K562 (cell line): ENCODE results near the gene RNF26. TPM values are rescaled to one million over a fixed set of nuclear protein-coding genes. Genes with fewer than 3 reads are reported as not detected.

ENCODE experiments used
- ATAC-seq: fragments of 200-7000 bp; cut with Tn5 transposase; 3 replicates; pipeline ENCODE4 v1.9.1; 2020; ENCODE audit warnings: moderate library complexity
- BruUV-seq: library from RNA; stranded (reverse); fragments of 400-500 nt; replicated peaks from 2 replicates; lab custom pipeline; 2021; lab: Mats Ljungman, UMichigan
- CTCF ChIA-PET: fragments of 300-600 bp; formaldehyde crosslinking; extraction: SDS; loops from one replicate; lab custom pipeline; 2021; ENCODE audit warnings: low intra/inter-chr PET ratio; lab: Yijun Ruan, JAX
- POLR2A ChIA-PET: fragments of 300-600, 350-650 bp; sonication (Branson Sonifier 250); formaldehyde crosslinking; extraction: SDS; loops from one replicate; lab custom pipeline; 2021; ENCODE audit warnings: antibody characterized with exemption, inconsistent platforms; lab: Yijun Ruan, JAX
- DNase-seq, 4 experiments: peaks; one replicate each; pipeline versions ENCODE4 v3.0.0 to v3.0.0-alpha.2; 2011 to 2018; ENCODE audit warnings: low spot score in 3 of 4, mixed read lengths in 3 of 4; ENCODE audit errors: extremely low read depth in 1 of 4
- FAIRE-seq: peaks from 2 replicates; lab custom pipeline; 2011; peaks lifted over from hg19 to GRCh38; lab: Jason Lieb, UNC
- H2AFZ ChIP-seq: 2 replicates; pipeline ENCODE4 v1.6.0; 2011; ENCODE audit warnings: low read depth, low read length, control low read depth, inconsistent platforms
- H3K27ac ChIP-seq: fragments of 200-600 bp; 3 replicates; pipeline ENCODE4 v1.8.0; 2011; ENCODE audit warnings: low read depth, mild to moderate bottlenecking, control low read depth, inconsistent platforms, low read length, moderate library complexity, mixed read lengths; ENCODE audit errors: extremely low read depth
- H3K27me3 ChIP-seq, 2 experiments: fragments of 300-600 bp in 1 of 2; 2 replicates in 1 of 2; 3 replicates in 1 of 2; pipeline versions ENCODE4 v1.6.0 to v1.8.0; 2011; ENCODE audit warnings: inconsistent platforms in 2 of 2, low read length in 2 of 2, mild to moderate bottlenecking in 1 of 2, mixed read lengths in 1 of 2, moderate library complexity in 1 of 2; ENCODE audit not compliant: control insufficient read depth in 2 of 2, insufficient read depth in 2 of 2
- H3K36me3 ChIP-seq: fragments of 300-600 bp; 3 replicates; pipeline ENCODE4 v1.8.0; 2011; ENCODE audit warnings: mild to moderate bottlenecking, low read length, inconsistent platforms; ENCODE audit not compliant: control insufficient read depth, insufficient read depth
- H3K4me1 ChIP-seq, 2 experiments: fragments of 200-600 bp in 1 of 2; replicated peaks in 1 of 2; 2 replicates in 1 of 2; 3 replicates in 1 of 2; pipeline versions ENCODE4 v1.5.1 to v1.8.0; 2011; ENCODE audit warnings: inconsistent platforms in 2 of 2, low read length in 2 of 2, mild to moderate bottlenecking in 1 of 2, mixed read lengths in 1 of 2, moderate library complexity in 1 of 2; ENCODE audit not compliant: control insufficient read depth in 2 of 2, insufficient read depth in 2 of 2
- H3K4me2 ChIP-seq: 2 replicates; pipeline ENCODE4 v1.6.1; 2011; ENCODE audit warnings: low read length, control low read depth, inconsistent platforms, mixed read lengths; ENCODE audit not compliant: insufficient read depth
- H3K4me3 ChIP-seq: fragments of 200-600 bp; sonication (generic), shearing (Covaris generic); 2 replicates; pipeline ENCODE4 v1.5.1; 2016; ENCODE audit warnings: control low read depth, inconsistent platforms
- H3K79me2 ChIP-seq: fragments of 200-600 bp; 3 replicates; pipeline ENCODE4 v1.8.0; 2011; ENCODE audit warnings: low read length, inconsistent platforms; ENCODE audit not compliant: control insufficient read depth, insufficient read depth
- H3K9ac ChIP-seq, 2 experiments: 2 replicates each; pipeline versions ENCODE4 v1.6.0 to v1.6.1; 2011; ENCODE audit warnings: low read depth in 2 of 2, low read length in 2 of 2, control low read depth in 1 of 2, inconsistent platforms in 1 of 2, mild to moderate bottlenecking in 1 of 2, mixed read lengths in 1 of 2; ENCODE audit not compliant: insufficient read depth in 1 of 2
- H3K9me1 ChIP-seq: one replicate; pipeline ENCODE4 v1.6.0; 2011; ENCODE audit warnings: inconsistent platforms, mild to moderate bottlenecking, low read length, moderate library complexity; ENCODE audit not compliant: control insufficient read depth, insufficient read depth
- H3K9me3 ChIP-seq: replicated peaks from 2 replicates; pipeline ENCODE4 v1.5.1; 2011; ENCODE audit warnings: low read depth, low read length, inconsistent platforms; ENCODE audit not compliant: control insufficient read depth, insufficient read depth
- H4K20me1 ChIP-seq: replicated peaks from 2 replicates; pipeline ENCODE4 v1.6.1; 2011; ENCODE audit warnings: low read length, inconsistent platforms, mixed read lengths; ENCODE audit not compliant: control insufficient read depth, insufficient read depth
- FOXM1 ChIP-seq, 2 experiments: fragments of 450-650 bp in 1 of 2; sonication (generic) in 1 of 2; formaldehyde crosslinking in 1 of 2; IDR thresholded peaks; 2 replicates each; pipeline versions ENCODE4 v1.6.1 to v1.9.0; 2017 to 2022; ENCODE audit warnings: low read depth in 2 of 2, mild to moderate bottlenecking in 2 of 2, missing genetic modification reagents in 1 of 2, moderate library complexity in 1 of 2
- HMG20B ChIP-seq: fragments of 250-450 bp; sonication (Bioruptor Pico); IDR thresholded peaks from 2 replicates; pipeline ENCODE4 v1.5.0; 2021; ENCODE audit warnings: mild to moderate bottlenecking
- MLX ChIP-seq, 2 experiments: fragments of 450-650 bp in 1 of 2; sonication (generic) in 1 of 2; formaldehyde crosslinking; conservative IDR thresholded peaks; 2 replicates each; pipeline versions ENCODE4 v1.4.0 to v1.8.1; 2020 to 2022; ENCODE audit warnings: mild to moderate bottlenecking in 1 of 2, missing genetic modification reagents in 1 of 2
- REST ChIP-seq, 2 experiments: fragments of 450-650 bp; formaldehyde crosslinking in 1 of 2; IDR thresholded peaks; 2 replicates each; pipeline versions ENCODE4 v1.4.0 to v1.6.1; 2014 to 2020; ENCODE audit warnings: mild to moderate bottlenecking in 2 of 2, borderline replicate concordance in 1 of 2, low read depth in 1 of 2
- SLC30A9 ChIP-seq: fragments of 250-450 bp; sonication (Bioruptor Pico); IDR thresholded peaks from 2 replicates; pipeline ENCODE4 v1.8.0; 2022; ENCODE audit warnings: mild to moderate bottlenecking, moderate library complexity
- TARDBP ChIP-seq: fragments of 450-650 bp; IDR thresholded peaks from 2 replicates; pipeline ENCODE4 v1.6.1; 2016
- TCF7 ChIP-seq: sonication (generic); IDR thresholded peaks from 2 replicates; pipeline ENCODE4 v1.6.1; 2016; ENCODE audit warnings: antibody characterized with exemption, borderline replicate concordance
- TEAD2 ChIP-seq: fragments of 450-650 bp; IDR thresholded peaks from 2 replicates; pipeline ENCODE4 v1.6.1; 2016; ENCODE audit warnings: missing genetic modification characterization, control low read depth, missing compliant biosample characterization
- TRIM28 ChIP-seq: fragments of 450-650 bp; IDR thresholded peaks from 2 replicates; pipeline ENCODE4 v1.6.1; 2017
- ZNF668 ChIP-seq: fragments of 250-450 bp; sonication (Bioruptor Pico); IDR thresholded peaks from 2 replicates; pipeline ENCODE4 v1.8.0; 2022; ENCODE audit warnings: mild to moderate bottlenecking, inconsistent platforms
- WGBS: fragments of 100-300 bp; shearing (Covaris generic); methylation state at CpG from one replicate; pipeline ENCODE4 v1.1.6; 2016; ENCODE audit warnings: low coverage, mixed read lengths; ENCODE audit not compliant: insufficient coverage; ENCODE audit errors: missing lambda C conversion rate; 5-methylcytosine and 5-hydroxymethylcytosine counted together
- in situ Hi-C: fragments of 300-500 bp; cut with MboI; formaldehyde crosslinking; loops from 4 replicates; pipeline ENCODE4 v1.15.0; 2018; ENCODE audit warnings: inconsistent platforms, mixed read lengths
- intact Hi-C: fragments of 100-400 bp; cut with micrococcal nuclease; formaldehyde crosslinking; loops from 2 replicates; pipeline ENCODE4 v1.14.2; 2022
- polyA plus RNA-seq, 8 experiments: library from polyadenylated mRNA; depleted of rRNA in 4 of 8; stranded (reverse) in 5 of 8; unstranded in 3 of 8; fragments of >200 nt; fragmentation: Nextera tagmentation in 2 of 8; fragmentation: Illumina TruSeq in 1 of 8; extraction: Ambion mirVana in 2 of 8; extraction: Trizol in 1 of 8; gene quantifications; 2 replicates each; pipeline versions ENCODE4 v1.2.1 to v1.2.3, GENCODE V29; 2011 to 2014; ENCODE audit warnings: inconsistent platforms in 1 of 8, missing spikeins in 1 of 8
- total RNA-seq, 7 experiments: library from RNA; depleted of rRNA in 6 of 7; stranded (reverse); fragments of >200 nt in 6 of 7; fragmentation: Illumina TruSeq in 2 of 7; extraction: Trizol in 2 of 7; gene quantifications; 2 replicates each; pipeline versions ENCODE4 v1.2.1 to v1.2.3, GENCODE V29; 2011 to 2021; ENCODE audit warnings: low replicate concordance in 1 of 7
- TF ChIP-seq, protein P1 (sequence below): fragments of 250-450 bp; sonication (Bioruptor Pico); IDR thresholded peaks from 2 replicates; pipeline ENCODE4 v1.4.0; 2020; ENCODE audit warnings: borderline replicate concordance

The RNF26 gene
- total and polyA plus RNA-seq, 9 of the 15 experiments (the other 6 are each of a cell fraction or from before 2014, with no cell fraction given), result 5.3 to 53.6 (median 12.7) TPM

DNA sequence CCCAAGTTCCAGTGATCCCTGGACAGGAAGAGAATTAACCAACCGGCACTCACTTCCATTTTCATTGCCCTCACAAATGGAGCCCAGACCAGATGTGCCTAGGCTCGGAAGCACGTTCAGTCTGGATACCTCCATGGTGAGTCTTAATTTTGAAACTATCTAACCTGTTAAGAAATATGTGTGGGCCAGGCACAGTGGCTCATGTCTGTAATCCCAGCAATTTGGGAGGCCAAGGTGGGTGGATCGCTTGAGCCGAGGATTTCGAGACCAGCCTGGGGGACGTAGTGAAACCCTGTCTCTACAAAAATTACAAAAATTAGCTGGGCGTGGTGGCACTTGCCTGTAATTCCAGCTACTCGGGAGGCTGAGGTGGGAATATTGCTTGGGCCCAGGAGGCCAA, 48.9 kb upstream of the RNF26 start:
- no peak for ATAC-seq
- intact Hi-C loops, result no loop called here
- Histone ChIP-seq H3K27ac (no peak overlapping the region), H3K36me3 (peaks cover 39% of the 10 kb centered on the region; the same call in 2 of the 3 replicates), H3K79me2 (no peaks in the 10 kb centered on the region), H3K4me1 (peaks cover 0 to 3% of the 10 kb centered on the region in 2 experiments; a peak in 1 of 5 replicates), H3K9me1 (no peaks in the 10 kb centered on the region), H3K9ac (no peak overlapping the region), H3K9me3 (no peaks in the 10 kb centered on the region), H3K4me3 (no peak overlapping the region), H3K4me2 (no peak overlapping the region), H2AFZ (no peak overlapping the region), H3K27me3 (no peaks in the 10 kb centered on the region), H4K20me1 (no peaks in the 10 kb centered on the region)
- WGBS, result 94% methylated on average over 9 of the region's 9 CpGs
- DNase-seq, result no peak
- ChIA-PET POLR2A (interaction anchor here (0.7 kb wide), 1 partner anchor 56 kb away, joined by 3 read pairs; no protein-coding TSS in a partner anchor), CTCF (interaction anchor here (0.6 kb wide), 1 partner anchor 66 kb away, joined by 3 read pairs; no protein-coding TSS in a partner anchor)
- FAIRE-seq, result no peak
- in situ Hi-C loops, result no loop called here
- no TSS peak for BruUV-seq
- TF ChIP-seq HMG20B (CRISPR knock-in tag), result no peak
- TF ChIP-seq REST (IDR thresholded peaks at IDR 0.05; ENCODE audit: borderline replicate concordance), result no peak
- TF ChIP-seq REST (CRISPR knock-in tag; IDR thresholded peaks at IDR 0.05; ENCODE audit: low read depth), result no peak
- TF ChIP-seq TRIM28, result no peak
- TF ChIP-seq, protein P1, sequence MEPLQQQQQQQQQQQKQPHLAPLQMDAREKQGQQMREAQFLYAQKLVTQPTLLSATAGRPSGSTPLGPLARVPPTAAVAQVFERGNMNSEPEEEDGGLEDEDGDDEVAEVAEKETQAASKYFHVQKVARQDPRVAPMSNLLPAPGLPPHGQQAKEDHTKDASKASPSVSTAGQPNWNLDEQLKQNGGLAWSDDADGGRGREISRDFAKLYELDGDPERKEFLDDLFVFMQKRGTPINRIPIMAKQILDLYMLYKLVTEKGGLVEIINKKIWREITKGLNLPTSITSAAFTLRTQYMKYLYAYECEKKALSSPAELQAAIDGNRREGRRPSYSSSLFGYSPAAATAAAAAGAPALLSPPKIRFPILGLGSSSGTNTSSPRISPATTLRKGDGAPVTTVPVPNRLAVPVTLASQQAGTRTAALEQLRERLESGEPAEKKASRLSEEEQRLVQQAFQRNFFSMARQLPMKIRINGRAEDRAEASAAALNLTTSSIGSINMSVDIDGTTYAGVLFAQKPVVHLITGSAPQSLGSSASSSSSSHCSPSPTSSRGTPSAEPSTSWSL (CRISPR knock-in tag), result no peak
- no peak for TF ChIP-seq TARDBP
- no peak for TF ChIP-seq TCF7
- no peak for TF ChIP-seq MLX (CRISPR knock-in tag; conservative IDR thresholded peaks at IDR 0.05)
- TF ChIP-seq SLC30A9 (CRISPR knock-in tag), result no peak
- TF ChIP-seq ZNF668 (CRISPR knock-in tag), result no peak
- TF ChIP-seq TEAD2, result no peak
- TF ChIP-seq FOXM1 (IDR thresholded peaks at IDR 0.05; ENCODE audit: low read depth), result no peak
- TF ChIP-seq FOXM1 (CRISPR knock-in tag; IDR thresholded peaks at IDR 0.05; ENCODE audit: low read depth), result no peak
